ENCODE results near the gene TBC1D14.
"Not testable (repeated sequence)": the region's sequence is repeated elsewhere in the genome, so short reads cannot be mapped to it uniquely, and the experiment has no call there.

The TBC1D14 gene

DNA sequence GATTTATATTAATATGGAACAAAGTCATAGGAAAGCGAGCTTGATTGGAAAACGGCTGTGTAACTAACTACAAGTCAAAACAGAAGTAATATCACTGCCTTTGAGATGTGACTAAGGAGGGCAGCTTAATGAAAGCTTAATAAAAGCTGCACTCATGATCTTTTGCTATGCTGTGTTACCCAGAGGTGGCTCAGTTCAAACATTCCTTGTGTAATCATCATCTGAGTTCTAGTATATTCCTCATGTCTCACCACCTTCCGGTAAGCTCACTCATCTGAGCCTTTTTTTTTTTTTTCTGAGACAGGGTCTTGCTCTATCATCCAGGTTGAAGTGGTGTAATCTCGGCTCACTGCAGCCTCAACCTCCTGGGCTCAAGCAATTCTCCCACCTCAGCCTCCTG lies 153.2 kb downstream of the TBC1D14 start:
- DNase-seq (ENCODE audit: low read depth), result no peak

DNA sequence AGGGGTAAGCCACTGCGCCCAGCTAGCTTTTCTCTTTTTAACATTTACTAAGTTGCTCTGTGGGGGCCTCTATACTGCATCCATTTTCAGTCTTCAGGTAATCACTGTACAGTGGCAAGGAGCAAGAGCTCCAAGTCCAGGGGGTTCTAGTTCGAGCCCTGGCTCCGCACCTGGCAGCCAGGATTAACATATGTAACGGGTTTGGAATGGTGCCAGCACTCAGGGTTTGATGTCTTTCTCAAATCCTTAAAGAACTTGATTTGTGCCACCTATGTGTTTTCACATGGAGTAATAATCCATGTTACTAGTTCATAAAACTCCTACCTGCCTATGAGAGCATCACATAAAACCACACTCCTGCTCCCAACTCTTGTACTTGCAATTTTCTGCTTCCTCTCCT lies 153.7 kb downstream of the TBC1D14 start:
- no peak for DNase-seq (ENCODE audit: low read depth)

DNA sequence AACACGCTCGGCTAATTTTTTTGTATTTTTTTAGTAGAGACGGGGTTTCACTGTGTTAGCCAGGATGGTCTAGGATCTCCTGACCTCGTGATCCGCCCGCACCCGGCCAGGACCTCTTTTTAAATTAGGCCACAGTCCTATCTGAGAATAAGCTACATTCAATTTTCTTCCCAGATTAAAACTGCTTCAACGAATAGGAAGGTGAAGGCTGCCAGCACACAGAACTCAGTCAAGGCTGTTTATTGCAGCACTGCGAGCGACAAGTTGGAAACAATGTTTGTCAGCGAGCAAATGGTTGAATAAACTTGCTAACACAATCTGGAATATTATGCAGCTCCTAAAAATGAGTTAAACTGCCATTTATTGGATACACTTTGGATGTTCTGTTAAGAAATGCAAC lies 156.4 kb downstream of the TBC1D14 start:
- DNase-seq (ENCODE audit: low read depth), result no peak

DNA sequence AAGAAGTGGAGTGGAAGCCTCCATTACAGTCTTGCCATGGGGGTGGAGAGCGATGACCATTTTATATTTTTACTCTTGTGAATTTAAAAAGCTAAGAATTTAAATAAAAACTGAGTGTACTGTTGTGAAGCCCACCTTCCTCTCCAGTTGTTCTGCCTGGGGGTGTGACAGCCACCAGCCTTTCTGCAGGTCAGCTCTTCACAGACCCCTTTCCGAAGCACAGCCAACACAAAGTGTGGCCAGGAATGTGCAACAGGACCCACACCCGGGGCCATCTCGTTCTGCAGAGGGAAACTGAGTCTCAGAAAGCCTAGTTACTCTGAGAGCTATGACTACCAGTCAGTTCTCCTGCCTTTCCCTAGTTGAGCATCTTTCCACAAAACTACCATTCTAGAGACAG lies 156.9 kb downstream of the TBC1D14 start:
- DNase-seq (ENCODE audit: low read depth), result no peak

DNA sequence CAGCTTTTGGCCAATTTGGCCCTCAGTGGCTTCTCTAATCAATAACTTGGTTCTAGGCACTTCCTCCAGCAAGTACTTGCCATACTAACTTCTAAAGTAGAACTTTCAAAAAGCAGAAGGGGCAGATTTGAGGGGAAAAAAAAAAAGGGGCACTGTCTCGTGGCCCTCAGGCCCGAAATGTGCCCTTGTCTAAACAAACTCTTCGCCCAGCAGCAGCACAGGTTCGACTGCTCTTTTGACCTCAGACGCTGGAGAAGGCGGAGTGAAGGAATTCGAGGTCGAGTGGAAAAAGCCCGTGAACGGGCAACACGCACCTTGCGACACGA lies 157.5 kb downstream of the TBC1D14 start:
- no peak for DNase-seq (ENCODE audit: low read depth)

DNA sequence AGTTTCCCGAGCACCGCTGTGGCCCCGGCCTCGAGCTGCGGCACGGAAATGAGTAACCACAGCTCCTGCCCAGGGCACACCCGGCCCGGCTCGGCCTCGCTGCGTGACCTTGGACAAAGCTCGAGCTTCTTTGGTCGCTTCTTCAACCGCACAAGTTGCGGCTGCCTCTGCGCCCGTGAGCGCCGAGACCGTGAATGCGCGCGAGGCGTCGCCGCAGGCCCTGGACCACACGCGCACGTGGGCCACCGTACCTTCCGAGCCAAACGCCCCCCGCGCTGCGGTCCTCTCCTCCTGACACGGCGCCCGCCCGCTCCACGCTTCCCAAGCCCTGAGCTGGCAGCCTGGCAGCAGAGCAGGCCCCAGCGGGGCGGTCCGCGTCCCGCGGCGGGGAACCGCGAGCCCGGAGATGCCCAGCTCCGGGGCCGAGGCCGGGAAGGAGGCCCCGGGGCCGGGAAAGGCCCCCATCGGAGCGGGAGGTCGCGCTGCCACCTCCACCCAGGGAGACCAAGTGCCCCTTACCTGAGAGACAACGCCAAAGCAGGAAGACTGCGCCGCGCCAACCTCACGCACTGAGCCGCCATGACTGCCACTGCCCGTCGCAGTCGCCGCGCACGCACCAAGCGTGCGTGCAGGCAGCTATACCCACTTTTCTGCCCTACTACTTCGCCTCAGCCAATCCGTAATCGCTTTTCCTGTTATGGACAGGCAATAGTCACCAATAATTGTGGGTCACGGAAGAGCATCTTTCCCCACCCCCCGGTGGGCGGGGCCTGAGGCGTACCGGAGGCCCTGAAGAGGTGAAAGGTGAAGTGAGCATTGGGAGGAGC lies 158.0 kb downstream of the TBC1D14 start, which contains the start of gene GRPEL1:
GRPEL1 (minus strand) TSS at position 613 of the 827 bp plus-strand sequence; CDS start at position 581, 32 bp downstream.
- DNase-seq (ENCODE audit: low read depth), result peak; percentile 100

DNA sequence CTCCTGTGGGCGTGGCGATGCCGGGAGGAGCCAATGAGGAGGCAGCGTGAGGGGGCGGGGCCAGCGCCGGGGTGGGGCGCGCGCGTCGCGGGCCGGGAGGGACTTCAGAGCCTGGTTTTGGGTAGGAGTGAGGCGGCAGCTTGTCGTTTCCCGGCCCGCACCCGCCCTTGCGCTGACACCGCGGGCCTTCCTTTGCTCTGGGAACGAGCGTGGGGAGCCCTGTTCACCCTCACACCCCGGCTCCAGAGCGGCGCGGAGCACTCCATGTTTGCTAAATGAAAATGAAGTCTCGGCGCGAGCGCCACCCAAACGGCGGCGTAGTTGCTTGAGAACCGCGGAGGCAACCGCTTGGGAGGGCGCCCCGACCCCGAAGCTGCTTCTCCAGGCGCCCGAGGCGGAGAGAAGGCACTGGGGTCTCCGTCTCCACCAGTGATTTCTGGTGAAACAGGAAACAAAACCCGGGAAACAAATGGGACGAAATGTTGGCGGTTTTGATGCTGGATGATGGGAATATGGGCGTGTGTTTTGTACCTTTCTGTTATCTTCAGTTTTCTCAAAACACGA lies 158.7 kb downstream of the TBC1D14 start:
- DNase-seq (ENCODE audit: low read depth), result no peak

DNA sequence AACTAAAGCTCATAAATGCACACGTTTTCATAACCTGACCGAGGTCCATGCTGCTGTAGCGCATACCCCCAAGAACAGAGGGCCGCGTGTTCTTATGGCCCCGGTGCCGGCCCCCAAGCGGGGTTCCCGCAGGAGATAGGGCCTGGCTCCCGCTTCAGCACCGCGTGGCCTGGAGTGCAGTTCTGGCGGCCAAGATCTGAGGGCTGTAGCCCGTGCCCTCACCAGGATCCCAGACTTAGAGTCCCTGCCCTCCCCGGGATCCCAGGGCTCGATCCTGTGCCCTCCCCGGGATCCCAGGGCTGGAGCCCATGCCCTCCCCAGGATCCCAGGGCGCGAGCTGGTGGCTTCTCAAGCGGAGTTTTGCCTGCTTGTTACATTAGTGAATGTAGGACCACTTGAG lies 159.3 kb downstream of the TBC1D14 start:
- no peak for DNase-seq (ENCODE audit: low read depth)

DNA sequence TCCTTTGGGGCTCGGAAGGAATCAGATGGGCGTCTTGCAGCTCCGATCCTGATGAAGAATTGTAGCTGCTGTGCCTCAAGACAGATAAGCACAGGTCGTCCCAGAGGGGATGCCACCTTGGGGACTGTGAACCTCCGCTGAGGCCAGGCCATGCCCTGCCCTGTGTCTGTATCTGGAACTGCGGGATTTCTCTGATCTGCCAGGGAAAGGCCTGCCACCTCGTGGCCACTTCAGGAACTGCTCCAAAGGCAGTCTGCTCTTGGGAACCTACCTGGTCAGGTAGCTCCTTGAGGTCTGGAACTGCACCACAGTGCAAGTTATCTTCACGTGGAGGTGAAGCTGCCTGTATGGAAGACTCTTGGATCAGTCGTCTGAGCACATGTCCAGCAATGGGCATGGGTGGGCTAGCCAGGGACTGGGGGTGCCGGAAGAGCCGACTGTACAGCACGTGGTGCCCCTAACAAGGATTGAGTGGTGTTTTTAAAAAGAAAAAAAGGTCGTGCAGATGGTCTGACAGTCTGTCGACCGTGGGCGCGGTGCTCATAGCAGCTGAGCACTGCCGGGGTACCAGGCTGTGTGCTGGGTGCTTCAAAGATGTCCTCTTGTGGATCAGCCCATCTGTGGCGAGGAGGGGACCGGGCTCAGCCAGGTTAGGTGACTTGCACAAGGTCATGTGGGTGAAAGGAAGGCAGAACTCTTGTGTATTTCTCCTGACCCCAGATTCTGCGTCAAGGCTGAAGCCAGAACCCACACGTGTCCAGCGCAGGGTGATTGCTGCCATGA lies 161.3 kb downstream of the TBC1D14 start:
- DNase-seq (ENCODE audit: low read depth), result peak; percentile 85

DNA sequence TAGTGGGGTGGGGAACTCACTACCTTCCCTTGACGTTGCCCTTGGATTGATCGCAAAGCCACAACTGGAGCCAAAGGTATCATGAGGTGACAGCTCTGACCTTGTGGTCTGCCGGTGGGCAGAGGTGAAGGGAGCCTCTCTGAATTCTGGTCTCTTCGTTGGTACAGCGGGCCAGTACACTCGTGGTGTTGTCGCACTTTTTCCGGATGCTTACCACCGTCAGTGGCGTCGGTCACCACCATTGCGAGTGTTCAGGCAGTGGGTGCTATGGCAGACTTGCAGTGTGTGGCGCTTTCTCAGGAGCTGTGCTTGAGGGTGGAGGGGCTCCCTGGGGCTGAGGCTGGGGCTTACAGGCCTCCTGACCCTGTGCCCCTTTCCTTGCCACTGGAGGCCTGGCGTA lies 163.4 kb downstream of the TBC1D14 start:
- DNase-seq (ENCODE audit: low read depth), result no peak

DNA sequence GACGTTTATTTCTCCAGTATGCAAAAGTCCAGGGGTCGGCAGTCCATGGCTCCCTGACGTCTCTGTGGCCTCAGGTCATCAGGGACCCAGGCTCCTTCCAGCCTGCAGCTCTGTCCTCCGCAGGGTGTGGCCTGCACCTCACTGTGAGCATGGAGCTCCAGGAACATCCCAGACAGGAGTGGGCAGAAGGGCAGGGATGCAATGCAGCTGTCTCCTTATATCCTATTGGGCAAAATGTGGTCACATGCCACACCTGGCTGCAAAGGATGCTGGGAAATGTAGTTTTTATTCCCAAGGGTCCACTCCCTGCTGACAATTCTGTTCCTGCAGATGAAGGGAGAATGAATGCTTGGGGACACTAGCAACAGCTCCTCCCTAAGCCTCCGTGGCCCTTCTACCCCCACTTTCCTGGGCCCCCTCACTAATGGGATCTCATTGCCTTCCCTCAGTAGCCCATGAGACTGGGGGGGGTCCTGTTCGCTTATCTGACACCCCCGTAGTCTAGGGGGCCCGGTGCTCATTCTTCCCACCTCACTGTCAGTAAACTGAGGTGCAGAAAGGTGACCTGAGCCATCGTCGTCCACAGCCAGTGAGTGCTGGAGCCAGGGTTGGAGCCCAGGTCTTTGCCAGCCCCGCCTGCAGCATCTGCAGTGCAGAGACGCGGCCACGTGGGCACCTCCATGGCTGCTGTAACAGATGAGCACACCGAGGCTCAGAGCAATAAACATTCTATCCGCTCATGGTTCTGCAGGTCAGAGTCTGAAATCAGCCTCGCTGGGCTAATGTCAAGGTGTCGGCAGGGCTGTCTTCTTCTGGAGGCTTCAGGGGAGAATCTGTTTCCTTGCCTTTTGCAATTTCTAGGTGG lies 164.1 kb downstream of the TBC1D14 start:
- DNase-seq (ENCODE audit: low read depth), result no peak

DNA sequence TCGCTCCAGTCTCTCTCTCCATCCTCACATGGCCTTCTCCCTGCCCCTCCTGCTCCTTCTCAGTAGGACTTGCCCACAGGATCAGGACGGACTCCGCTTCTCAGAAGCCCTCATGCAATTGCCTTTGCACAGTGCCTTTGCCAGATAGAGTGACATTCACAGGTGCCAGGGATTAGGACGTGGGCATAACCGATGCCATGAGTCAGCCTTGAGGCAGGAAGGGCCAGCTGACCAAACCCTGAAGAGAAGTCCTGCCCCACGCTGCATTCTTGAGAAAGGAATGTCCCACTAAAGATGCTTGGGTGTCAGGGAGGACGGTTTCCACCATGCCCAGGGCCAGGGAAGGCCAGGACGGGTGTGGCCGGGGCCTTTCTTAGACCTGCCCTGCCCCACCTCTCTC lies 164.8 kb downstream of the TBC1D14 start:
- DNase-seq (ENCODE audit: low read depth), result no peak

DNA sequence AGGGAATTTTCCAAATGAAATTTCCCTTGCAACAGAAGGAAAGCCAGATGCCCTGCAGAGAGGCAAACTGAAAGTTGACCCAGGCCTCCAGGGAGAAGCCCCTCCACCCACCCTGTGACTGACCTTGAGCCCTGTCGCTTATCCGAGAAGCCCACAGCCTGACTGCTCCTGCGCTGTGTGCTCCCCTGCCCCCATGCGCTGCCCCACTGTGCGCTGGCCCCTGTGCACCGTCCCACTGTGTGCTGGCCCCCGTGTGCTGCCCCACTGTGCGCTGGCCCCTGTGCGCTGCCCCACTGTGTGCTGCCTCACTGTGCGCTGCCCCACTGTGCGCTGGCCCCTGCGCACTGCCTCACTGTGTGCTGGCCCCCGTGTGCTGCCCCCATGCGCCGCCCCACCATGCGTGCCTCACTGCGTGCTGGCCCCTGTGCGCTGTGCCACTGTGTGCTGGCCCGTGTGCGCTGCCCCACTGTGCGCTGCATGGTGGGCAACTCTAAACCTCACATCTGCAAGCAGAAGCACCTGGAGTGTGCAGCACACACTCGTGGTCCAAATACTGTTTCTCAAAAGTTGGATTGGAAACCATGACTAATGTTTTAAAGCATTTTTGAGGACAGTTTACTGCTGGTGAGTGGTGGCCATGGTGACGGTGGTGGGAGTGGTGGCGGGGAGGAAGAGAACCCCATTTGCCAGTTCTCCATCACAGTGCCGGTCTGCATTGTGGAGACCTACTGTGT lies 166.5 kb downstream of the TBC1D14 start:
- DNase-seq (ENCODE audit: low read depth), result no peak

DNA sequence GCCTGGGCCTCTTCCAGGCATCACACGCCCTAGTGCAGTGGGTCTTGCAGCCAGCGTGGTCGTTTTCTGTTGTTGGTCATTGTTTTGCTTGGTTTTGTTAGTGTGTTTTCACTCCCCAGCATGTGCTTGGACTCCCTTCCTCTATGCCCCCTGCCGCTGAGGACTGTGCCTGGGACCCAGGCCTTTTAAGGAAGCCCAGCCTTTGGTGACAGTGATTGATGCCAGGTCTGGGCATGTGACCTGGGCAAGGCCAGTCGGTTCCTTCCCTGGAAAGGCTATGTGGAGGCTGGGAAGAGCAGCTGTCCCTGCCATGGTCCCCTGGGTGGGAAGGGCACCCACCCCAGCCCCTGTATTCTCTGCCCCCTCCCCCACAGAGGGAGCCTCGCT lies 167.1 kb downstream of the TBC1D14 start:
- DNase-seq (ENCODE audit: low read depth), result no peak

DNA sequence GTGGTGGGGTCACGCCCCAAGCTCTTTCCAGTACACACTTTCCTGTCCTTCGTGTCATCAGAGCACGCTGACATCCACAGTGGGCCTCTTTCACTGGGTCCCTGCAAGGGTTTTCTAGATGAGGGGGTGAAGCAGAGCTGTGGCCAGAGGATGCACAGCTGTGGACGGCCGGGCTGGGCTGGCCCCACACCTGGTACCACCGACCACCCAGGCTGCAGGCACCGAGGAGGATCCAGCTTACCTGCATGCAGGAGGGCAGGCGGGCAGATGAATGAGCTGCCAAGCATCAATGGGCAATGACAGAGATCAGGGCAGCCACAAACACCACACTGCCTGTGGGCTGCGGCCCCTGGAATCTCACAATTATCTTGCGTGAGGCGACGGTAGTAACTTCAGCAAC lies 167.7 kb downstream of the TBC1D14 start:
- no peak for DNase-seq (ENCODE audit: low read depth)

DNA sequence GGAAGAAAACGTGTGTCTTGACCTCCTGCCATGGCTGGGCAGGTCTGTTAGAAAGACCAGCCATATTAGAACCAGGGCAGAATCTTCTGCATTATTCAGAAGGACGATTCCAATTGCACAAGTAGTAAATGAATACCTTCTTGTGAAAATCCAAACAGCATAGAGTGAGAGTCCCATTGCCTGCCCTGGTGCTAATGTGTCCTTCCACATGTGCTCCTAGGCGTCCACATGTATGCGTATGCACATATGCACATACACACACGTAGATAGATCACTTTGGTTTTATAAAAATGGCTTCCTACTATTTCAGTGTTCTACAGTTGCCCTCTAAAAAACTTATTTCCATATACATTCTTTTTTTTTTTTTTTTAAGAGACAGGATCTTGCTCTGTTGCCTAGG lies 168.4 kb downstream of the TBC1D14 start:
- no peak for DNase-seq (ENCODE audit: low read depth)

DNA sequence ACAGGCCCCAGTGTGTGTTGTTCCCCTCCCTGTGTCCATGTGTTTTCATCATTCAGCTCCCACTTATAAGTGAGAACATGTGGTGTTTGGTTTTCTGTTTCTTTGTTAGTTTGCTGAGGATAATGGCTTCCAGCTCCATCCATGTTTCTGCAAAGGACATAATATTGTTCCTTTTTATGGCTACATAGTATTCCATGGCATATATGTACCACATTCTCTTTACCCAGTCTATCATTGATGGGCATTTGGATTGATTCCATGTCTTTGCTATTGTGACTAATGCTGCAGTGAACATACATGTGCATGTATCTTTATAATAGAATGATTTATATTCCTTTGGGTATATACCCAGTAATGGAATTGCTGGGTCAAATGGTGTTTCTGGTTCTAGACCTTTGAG lies 169.9 kb downstream of the TBC1D14 start:
- DNase-seq (ENCODE audit: low read depth), result not testable (repeated sequence)

DNA sequence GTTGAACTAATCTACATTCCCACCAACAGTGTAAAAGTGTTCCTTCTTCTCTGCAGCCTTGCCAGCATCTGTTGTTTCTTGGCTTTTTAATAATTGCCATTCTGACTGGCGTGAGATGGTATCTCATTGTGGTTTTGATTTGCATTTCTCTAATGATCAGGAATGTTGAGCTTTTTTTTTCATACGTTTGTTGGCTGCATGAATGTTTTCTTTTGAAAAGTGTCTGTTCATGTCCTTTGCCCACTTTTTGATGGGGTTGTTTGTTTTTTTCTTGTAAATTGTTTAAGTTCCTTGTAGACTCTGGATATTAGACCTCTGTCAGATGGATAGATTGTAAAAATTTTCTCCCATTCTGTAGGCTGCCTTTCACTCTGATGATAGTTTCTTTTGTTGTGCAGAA lies 170.3 kb downstream of the TBC1D14 start:
- not testable (repeated sequence) for DNase-seq (ENCODE audit: low read depth)

All from activated gamma-delta T cell treated with anti-CD3 and anti-CD28 coated beads, Interleukin-2, amount 50 U/mL, for 16 hours (primary cell).